GM12875 (cell line): ENCODE results near the gene UNC13B.
A peak's percentile ranks its signal among the peaks of the same experiment; 100 is the strongest.
"Not testable (repeated sequence)": the region's sequence is repeated elsewhere in the genome, so short reads cannot be mapped to it uniquely, and the experiment has no call there.

ENCODE experiments used
- H3K4me3 ChIP-seq: one replicate; pipeline ENCODE4 v1.5.1; 2011; ENCODE audit warnings: low read depth, low read length, control low read depth
- CTCF ChIP-seq: IDR thresholded peaks from 2 replicates; pipeline ENCODE4 v1.5.1; 2011; ENCODE audit warnings: low read depth, mild to moderate bottlenecking, control low read depth, inconsistent platforms, low read length, moderate library complexity, borderline replicate concordance; ENCODE audit not compliant: insufficient read depth

Gene UNC13B

GRCh38 chr9:35116539-35116897 is 45.3 kb upstream of the UNC13B start:
- TF ChIP-seq CTCF, result no peak
- H3K4me3 ChIP-seq, result no peak overlapping the region

- H3K4me3 ChIP-seq, result no peak overlapping the region
- peak; percentile 84 for TF ChIP-seq CTCF
Observed at GRCh38 chr9:35116898-35117551, 44.8 kb upstream of the UNC13B start.

GRCh38 chr9:35134920-35135319 is 26.9 kb upstream of the UNC13B start:
- TF ChIP-seq CTCF, result no peak
- no peak overlapping the region for H3K4me3 ChIP-seq

GRCh38 chr9:35135988-35136387 is 25.8 kb upstream of the UNC13B start:
- no peak for TF ChIP-seq CTCF
- no peak overlapping the region for H3K4me3 ChIP-seq

- TF ChIP-seq CTCF, result no peak
- H3K4me3 ChIP-seq, result no peak overlapping the region
Observed at GRCh38 chr9:35136866-35137265, 24.9 kb upstream of the UNC13B start.

GRCh38 chr9:35140093-35140492 is 21.7 kb upstream of the UNC13B start:
- TF ChIP-seq CTCF, result no peak
- no peak overlapping the region for H3K4me3 ChIP-seq

GRCh38 chr9:35142037-35142436 is 19.8 kb upstream of the UNC13B start:
- no peak for TF ChIP-seq CTCF
- H3K4me3 ChIP-seq, result no peak overlapping the region

- H3K4me3 ChIP-seq, result not testable (repeated sequence)
Observed at GRCh38 chr9:35147941-35148563, 13.8 kb upstream of the UNC13B start.
